ENCODE data around the gene MPG.
A peak's percentile ranks its signal among the peaks of the same experiment; 100 is the strongest.
"Not testable (repeated sequence)": the region's sequence is repeated elsewhere in the genome, so short reads cannot be mapped to it uniquely, and the experiment has no call there.

Gene MPG

GRCh38 chr16:114327-114726 is 36.3 kb downstream of the MPG start:
- no peak for DNase-seq

GRCh38 chr16:116015-116414 is 38.0 kb downstream of the MPG start:
- DNase-seq = no peak

- DNase-seq = peak; percentile 32
These were observed 39.6 kb downstream of the MPG start for GRCh38 chr16:117379-118365.

DNA sequence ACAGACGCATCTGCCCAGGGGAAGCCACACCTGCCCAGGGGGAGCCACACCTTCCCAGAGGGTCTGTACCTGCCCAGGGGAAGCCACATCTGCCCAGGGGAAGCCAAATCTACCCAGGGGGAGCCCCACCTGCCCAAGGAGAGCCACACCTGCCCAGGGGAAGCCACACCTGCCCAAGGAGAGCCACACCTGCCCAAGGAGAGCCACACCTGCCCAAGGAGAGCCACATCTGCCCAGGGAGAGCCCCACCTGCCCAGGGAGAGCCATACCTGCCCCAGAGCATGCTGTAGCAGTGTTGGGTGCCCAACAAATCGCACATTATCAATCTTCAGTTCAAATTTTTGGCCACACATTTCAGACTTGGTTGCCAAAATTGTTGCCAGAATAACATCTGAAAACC is 40.8 kb downstream of the MPG start:
- DNase-seq = no peak

DNA sequence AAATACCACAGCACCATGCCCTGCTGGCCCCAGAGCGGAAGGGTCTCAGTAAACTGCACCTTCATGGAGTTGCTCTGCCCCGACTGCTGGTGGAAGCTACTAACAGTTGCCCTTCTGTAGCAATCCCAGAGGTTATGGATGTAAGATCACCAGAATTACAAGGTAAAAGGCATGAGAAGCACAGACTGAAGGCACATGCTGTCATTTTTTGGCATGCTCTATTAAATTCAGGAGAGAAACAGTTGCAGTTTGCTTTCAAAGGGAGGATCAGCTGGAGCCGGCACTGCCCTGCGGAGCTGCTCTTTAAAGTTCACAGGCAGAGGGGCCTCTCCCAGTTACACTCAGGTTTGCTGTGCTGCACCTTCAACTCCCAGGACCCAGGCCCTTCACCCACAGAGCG is 41.3 kb downstream of the MPG start:
- no peak for DNase-seq

DNA sequence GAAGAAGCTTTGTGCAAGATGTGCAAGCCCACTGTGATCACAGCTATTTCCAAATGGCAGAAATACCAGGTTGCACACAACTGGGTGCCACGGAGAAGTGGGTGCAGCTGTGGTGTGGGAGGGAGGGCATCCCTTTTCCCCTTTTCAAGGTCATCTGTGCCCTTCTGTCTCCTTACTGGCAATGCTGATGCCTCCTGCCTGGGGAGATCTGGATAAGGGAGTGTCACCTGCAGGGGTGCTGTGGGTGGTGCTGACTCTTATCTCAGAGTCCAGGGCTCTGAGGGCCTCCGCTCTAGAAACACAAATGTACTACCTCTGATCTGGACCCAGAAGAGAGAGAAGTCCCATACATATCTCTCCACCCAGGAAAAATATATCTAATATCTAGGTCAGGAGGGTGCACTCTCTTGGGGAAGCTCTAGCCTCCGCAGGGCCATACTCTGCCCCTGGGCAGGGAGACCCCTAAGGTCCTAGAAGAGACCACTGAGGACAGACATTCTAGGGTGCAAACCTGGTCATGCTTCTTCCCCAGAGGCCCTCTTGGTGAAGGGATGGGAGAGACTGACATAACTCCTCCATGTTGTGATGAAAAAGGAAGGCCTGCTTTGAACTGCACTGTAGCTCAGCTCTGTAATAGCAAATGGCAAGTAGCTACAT is 41.9 kb downstream of the MPG start:
- no peak for DNase-seq

GRCh38 chr16:120756-121155 is 42.7 kb downstream of the MPG start:
- no peak for DNase-seq

GRCh38 chr16:122361-122760 is 44.3 kb downstream of the MPG start:
- DNase-seq = no peak

DNA sequence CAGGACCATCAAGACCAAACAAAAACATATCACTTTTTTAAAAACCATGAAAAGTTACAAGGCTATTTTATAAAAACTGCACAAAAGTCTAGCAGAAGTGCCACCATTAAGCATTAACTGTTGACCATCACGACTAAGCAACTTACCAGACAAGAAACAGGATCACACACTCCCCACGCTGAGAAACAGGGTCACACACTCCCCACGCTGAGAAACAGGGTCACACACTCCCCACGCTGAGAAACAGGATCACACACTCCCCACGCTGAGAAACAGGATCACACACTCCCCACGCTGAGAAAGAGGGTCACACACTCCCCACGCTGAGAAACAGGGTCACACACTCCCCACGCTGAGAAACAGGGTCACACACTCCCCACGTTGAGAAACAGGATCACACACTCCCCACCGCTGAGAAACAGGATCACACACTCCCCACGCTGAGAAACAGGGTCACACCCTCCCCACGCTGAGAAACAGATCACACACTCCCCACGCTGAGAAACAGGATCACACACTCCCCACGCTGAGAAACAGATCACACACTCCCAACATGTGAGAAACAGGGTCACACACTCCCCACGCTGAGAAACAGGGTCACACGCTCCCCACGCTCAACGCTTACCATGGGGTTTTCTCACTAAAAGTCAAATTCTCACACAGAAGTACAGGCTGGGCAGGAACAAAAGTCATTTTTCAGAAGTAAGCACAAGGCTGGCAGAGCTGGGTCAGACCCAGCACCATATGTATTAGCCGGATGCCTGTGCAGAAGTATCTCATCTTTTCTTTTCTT is 45.7 kb downstream of the MPG start:
- DNase-seq = not testable (repeated sequence)

DNA sequence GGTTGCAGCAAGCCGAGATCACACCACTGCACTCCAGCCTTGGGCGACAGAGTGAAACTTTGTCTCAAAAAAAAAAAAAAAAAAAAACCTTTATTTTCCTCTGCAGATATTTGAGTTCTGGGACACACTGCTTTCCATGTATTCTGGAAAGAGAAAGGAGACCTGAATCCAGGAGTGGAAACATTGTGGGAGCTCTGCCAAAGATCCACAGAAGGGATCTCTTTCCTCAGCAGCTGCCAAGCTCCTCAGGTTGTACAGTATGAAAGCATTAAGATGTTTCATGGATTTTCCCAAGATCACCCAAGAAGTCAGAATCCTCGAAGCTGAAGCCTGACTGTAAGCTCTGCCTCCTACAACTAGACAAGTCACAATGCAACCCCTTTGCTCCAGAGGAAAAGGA is 47.0 kb downstream of the MPG start:
- DNase-seq = no peak

- no peak for DNase-seq
These were observed 51.0 kb downstream of the MPG start for GRCh38 chr16:129075-129474.

DNA sequence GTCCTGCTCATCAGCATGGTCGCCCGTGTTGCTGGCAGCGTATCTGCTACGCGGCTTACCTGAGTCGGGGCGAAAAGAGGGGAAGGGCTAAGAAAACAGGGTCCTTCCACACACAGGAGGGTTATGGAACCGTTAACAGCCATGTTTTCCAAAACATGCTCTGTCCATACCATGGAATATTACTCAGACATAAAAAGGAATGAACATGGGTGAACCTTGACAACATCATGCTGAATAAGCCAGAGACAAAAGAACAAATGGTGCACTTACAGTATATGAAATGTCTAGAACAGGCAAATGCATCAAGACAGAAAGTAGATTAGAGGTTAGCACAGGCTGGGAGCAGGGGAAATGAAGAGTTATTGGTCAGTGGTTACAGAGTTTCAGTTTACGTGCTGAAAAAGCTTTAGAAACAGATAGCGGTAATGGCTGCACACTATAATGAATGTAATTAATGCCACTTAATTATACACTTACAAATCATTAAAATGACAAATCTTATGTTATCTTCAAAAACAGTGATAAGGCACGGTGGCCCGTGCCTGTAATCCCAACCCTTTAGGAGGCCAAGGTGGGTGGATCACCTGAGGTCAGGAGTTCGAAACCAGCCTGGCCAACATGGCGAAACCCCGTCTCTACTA is 52.6 kb downstream of the MPG start:
- no peak for DNase-seq

GRCh38 chr16:132120-132519 is 54.1 kb downstream of the MPG start:
- DNase-seq = no peak

DNA sequence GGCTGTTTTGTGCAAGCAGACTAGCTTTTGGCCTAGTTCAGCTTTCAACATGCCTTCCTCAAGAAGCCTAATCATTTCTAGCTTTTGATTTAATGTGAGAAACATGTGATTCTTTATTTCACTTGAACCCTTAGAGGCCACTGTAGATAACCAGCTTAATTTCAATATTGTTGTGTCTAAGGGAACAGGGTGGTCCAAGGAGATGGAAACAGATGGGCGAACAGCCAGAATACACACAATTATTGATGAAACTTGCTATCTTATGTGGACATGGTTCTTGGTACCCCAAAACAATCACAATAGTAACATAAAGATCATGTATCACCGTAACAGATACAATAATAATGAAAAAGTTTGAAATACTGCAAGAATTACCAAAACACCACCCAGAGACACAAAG is 55.7 kb downstream of the MPG start:
- no peak for DNase-seq

Measured in fibroblast of skin of abdomen (primary cell).